Measurements from ENCODE around the gene DHX38. TPM values are rescaled to one million over a fixed set of nuclear protein-coding genes. Genes with fewer than 3 reads are reported as not detected.
A peak's percentile ranks its signal among the peaks of the same experiment; 100 is the strongest.

The DHX38 gene
- total and polyA plus RNA-seq, 4 donors = 13.9 to 40.9 (median 22.7) TPM

- no peak overlapping the region for H3K4me3 ChIP-seq (ENCODE audit: low read depth in 1 of 3, low read length in 3 of 3)
- H3K36me3 ChIP-seq (ENCODE audit: control insufficient read depth in 4 of 4, insufficient read depth in 3 of 4, low read depth in 1 of 4, low read length in 3 of 4) = no peaks in the 10 kb centered on the region
- H3K27ac ChIP-seq (ENCODE audit: low read depth in 1 of 2, low read length in 2 of 2) = no peak overlapping the region
- no peak overlapping the region for H3K9ac ChIP-seq (ENCODE audit: low read depth in 1 of 2, low read length in 2 of 2)
- TF ChIP-seq YY1 (IDR thresholded peaks at IDR 0.05) (no peak), RAD21 (IDR thresholded peaks at IDR 0.05) (no peak), RXRA (IDR thresholded peaks at IDR 0.05) (no peak), SP1 (IDR thresholded peaks at IDR 0.05) (no peak), HNF4G (IDR thresholded peaks at IDR 0.05) (no peak), JUND (IDR thresholded peaks at IDR 0.05) (no peak), HNF4A (conservative IDR thresholded peaks at IDR 0.05) (no peak), FOXA2 (IDR thresholded peaks at IDR 0.05) (no peak), GABPA (IDR thresholded peaks at IDR 0.05 in 1 of 2, conservative IDR thresholded peaks at IDR 0.05 in 1 of 2) (no peak), FOXA1 (IDR thresholded peaks at IDR 0.05) (no peak), CTCF (IDR thresholded peaks at IDR 0.05; ENCODE audit: low read depth, low read length, missing input control) (no peak)
- peaks cover 0 to 7% (median 5%) of the 10 kb centered on the region in 4 donors for H3K4me1 ChIP-seq (ENCODE audit: control insufficient read depth in 4 of 4, insufficient read depth in 4 of 4, low read length in 3 of 4)
- no peaks in the 10 kb centered on the region for H3K27me3 ChIP-seq (ENCODE audit: control insufficient read depth in 4 of 4, insufficient read depth in 4 of 4, low read length in 3 of 4)
- no peaks in the 10 kb centered on the region for H3K9me3 ChIP-seq (ENCODE audit: control insufficient read depth in 4 of 4, low read length in 3 of 4)
- 94% methylated on average over 3 of the region's 3 CpGs for WGBS
- no peak for DNase-seq (ENCODE audit: low spot score)
Measured at GRCh38 chr16:72124148-72124547, 30.5 kb downstream of the DHX38 start.

GRCh38 chr16:72124761-72125634 lies 31.4 kb downstream of the DHX38 start:
- no peaks in the 10 kb centered on the region for H3K9me3 ChIP-seq (ENCODE audit: control insufficient read depth in 4 of 4, low read length in 3 of 4)
- H3K27me3 ChIP-seq (ENCODE audit: control insufficient read depth in 4 of 4, insufficient read depth in 4 of 4, low read length in 3 of 4) = no peaks in the 10 kb centered on the region
- DNase-seq (ENCODE audit: low spot score) = peak; percentile 68
- no peak overlapping the region for H3K4me3 ChIP-seq (ENCODE audit: low read depth in 1 of 3, low read length in 3 of 3)
- H3K9ac ChIP-seq (ENCODE audit: low read depth in 1 of 2, low read length in 2 of 2) = no peak overlapping the region
- 25% methylated on average over 13 of the region's 13 CpGs for WGBS
- H3K4me1 ChIP-seq (ENCODE audit: control insufficient read depth in 4 of 4, insufficient read depth in 4 of 4, low read length in 3 of 4) = peaks cover 0 to 7% (median 5%) of the 10 kb centered on the region in 4 donors
- TF ChIP-seq YY1 (IDR thresholded peaks at IDR 0.05) (peak; percentile 11), HNF4A (conservative IDR thresholded peaks at IDR 0.05) (peak in 1 of 2 donors; percentile 16), RXRA (IDR thresholded peaks at IDR 0.05) (no peak), CTCF (IDR thresholded peaks at IDR 0.05; ENCODE audit: low read depth, low read length, missing input control) (peak; percentile 67), RAD21 (IDR thresholded peaks at IDR 0.05) (peak; percentile 86 to 92)
- H3K27ac ChIP-seq (ENCODE audit: low read depth in 1 of 2, low read length in 2 of 2) = no peak overlapping the region
- H3K36me3 ChIP-seq (ENCODE audit: control insufficient read depth in 4 of 4, insufficient read depth in 3 of 4, low read depth in 1 of 4, low read length in 3 of 4) = no peaks in the 10 kb centered on the region
